Measurements from ENCODE around the gene FLT4.

FLT4 gene

GRCh38 chr5:180603076-180603594 lies 46.3 kb downstream of the FLT4 start:
- no peak for DNase-seq

GRCh38 chr5:180602481-180603075 lies 46.8 kb downstream of the FLT4 start:
- no peak for DNase-seq

GRCh38 chr5:180601591-180602480 lies 47.6 kb downstream of the FLT4 start:
- no peak for DNase-seq

GRCh38 chr5:180600554-180601041 lies 48.8 kb downstream of the FLT4 start:
- no peak for DNase-seq

GRCh38 chr5:180599981-180600553 lies 49.3 kb downstream of the FLT4 start:
- DNase-seq, result no peak

GRCh38 chr5:180599590-180599914 lies 49.8 kb downstream of the FLT4 start:
- DNase-seq, result no peak

GRCh38 chr5:180598797-180599589 lies 50.4 kb downstream of the FLT4 start:
- no peak for DNase-seq

GRCh38 chr5:180598316-180598701 lies 51.1 kb downstream of the FLT4 start:
- DNase-seq, result no peak

GRCh38 chr5:180596668-180597231 lies 52.6 kb downstream of the FLT4 start:
- DNase-seq, result no peak

GRCh38 chr5:180596115-180596667 lies 53.2 kb downstream of the FLT4 start:
- no peak for DNase-seq

GRCh38 chr5:180595381-180596114 lies 53.9 kb downstream of the FLT4 start:
- no peak for DNase-seq

- DNase-seq, result no peak
These were observed 54.4 kb downstream of the FLT4 start for GRCh38 chr5:180595046-180595379.

GRCh38 chr5:180594311-180595045 lies 54.9 kb downstream of the FLT4 start:
- DNase-seq, result no peak

GRCh38 chr5:180593446-180594206 lies 55.8 kb downstream of the FLT4 start:
- DNase-seq, result no peak

GRCh38 chr5:180592176-180592575 lies 57.2 kb downstream of the FLT4 start:
- DNase-seq, result no peak

GRCh38 chr5:180591311-180591887 lies 58.0 kb downstream of the FLT4 start, which contains the start of gene SCGB3A1:
Gene SCGB3A1 (minus strand): TSS chr5:180591499. CDS start chr5:180591462, 37 bp downstream.
- DNase-seq, result no peak

GRCh38 chr5:180590543-180591310 lies 58.7 kb downstream of the FLT4 start:
- DNase-seq, result no peak

- DNase-seq, result no peak
These were observed 59.4 kb downstream of the FLT4 start for GRCh38 chr5:180589771-180590542.
